GDM1 (cell line): ENCODE measurements around the gene PHKG1.
"Not testable (repeated sequence)": the region's sequence is repeated elsewhere in the genome, so short reads cannot be mapped to it uniquely, and the experiment has no call there.

Experiments
- DNase-seq: peaks from one replicate; lab custom pipeline; 2025; lab: John Stamatoyannopoulos, UW

PHKG1 gene

DNA sequence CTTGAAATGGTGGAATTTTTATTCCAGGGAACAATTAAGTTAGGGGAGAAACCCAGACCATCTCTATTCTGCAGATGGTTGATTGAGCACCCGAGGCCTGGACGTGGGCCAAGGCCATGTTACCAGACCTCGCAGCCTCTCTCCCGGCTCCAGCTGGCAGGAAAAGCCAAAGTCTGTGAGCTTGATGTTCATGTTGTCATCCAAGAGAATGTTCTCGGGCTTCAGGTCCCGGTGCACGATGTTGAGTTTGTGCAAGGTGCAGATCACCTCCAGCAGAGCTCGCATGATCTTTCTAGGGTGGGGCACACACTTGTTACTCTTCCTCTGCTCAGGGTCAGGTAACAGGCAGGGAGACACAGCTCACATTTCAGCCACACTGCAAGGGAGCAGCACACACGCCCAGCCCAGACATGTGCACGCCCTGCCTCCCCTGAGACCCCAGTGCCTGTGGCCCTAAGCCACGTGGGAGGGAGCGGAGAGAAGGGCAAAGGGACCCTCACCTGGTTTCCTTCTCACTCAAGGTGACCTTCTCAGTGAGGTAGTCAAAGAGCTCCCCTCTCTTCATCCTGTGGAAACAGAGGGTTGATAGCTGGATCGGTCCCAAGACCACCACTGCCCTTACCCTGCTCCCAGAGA, 9.5 kb downstream of the PHKG1 start:
- DNase-seq: no peak

DNA sequence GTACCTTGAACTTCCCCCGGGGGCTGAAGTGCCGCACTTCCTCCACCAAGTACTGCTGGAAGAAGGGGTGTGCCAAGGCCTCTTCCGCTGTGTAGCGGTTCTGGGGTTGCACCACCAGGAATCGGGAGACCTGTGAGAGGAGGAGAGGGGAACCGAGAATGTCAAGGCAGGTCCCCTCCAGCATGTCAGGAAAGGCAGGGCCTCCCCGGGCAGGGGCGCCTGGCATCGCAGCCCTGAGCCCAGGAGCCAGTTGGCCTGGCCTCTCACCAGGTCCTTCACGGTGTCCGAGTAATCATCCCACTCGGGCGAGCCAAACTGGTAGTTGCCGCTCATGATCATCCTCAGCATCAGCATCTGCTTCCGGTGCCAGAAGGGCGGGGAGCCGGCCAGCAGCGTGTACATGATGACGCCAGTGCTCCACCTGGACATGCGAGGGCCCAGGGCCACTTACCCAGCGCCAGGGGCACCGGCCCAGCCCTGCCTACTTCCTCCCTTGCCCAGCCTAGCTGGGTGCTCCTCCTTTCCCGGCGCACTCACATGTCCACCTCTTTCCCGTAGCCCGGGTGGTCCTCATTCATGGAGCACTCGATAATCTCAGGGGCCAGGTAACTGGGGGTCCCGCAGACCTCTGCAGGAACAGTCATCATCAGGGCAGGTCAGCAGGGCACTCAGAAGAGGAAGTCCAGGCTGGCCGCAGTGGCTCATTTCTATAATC, 11.0 kb downstream of the PHKG1 start:
- DNase-seq: no peak

DNA sequence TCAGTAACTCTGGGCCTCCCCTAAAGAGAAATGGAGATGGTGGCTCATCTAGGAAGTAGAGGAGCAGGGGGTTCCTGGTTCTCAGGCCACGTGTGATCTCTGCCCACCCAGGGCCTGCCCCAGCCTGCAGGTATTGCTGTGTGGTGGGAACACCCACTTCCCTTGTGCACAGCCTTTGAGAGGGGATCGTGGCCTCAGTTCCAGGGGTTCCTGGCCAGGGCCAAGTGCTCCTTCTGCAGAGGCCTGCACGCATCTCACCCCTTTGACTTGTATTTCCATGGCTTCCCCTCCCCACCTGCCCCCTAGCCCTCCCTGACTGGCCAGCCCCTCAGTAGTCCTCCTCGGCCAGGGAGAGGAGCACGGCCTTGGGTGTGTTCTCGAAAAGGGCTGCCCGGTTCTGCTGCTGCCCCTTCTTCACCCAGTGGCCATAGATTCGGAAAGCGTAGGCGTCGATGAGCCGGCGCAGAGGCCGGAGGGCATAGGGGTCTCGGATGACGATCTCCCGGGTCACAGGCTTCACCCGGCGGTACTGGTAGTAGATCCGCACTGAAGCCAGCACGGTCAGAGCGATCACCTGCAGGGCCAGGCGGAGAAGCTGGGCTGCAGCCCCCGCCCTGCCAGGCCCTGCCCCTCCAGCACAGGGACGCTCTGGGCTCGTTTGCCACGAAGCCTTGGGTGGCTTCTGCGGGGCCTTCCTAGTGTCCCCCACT, 11.9 kb downstream of the PHKG1 start:
- not testable (repeated sequence) for DNase-seq

DNA sequence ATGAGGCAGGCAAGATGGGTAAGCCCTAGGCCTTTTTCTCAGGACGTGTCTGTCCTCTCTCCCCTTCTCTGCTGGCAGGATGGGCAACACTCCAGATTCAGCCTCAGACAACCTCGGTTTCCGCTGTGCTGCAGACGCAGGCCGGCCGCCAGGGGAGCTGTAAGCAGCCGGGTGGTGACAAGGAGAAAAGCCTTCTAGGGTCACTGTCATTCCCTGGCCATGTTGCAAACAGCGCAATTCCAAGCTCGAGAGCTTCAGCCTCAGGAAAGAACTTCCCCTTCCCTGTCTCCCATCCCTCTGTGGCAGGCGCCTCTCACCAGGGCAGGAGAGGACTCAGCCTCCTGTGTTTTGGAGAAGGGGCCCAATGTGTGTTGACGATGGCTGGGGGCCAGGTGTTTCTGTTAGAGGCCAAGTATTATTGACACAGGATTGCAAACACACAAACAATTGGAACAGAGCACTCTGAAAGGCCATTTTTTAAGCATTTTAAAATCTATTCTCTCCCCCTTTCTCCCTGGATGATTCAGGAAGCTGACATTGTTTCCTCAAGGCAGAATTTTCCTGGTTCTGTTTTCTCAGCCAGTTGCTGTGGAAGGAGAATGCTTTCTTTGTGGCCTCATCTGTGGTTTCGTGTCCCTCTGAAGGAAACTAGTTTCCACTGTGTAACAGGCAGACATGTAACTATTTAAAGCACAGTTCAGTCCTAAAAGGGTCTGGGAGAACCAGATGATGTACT, 13.1 kb downstream of the PHKG1 start:
- DNase-seq: peak; percentile 50

DNA sequence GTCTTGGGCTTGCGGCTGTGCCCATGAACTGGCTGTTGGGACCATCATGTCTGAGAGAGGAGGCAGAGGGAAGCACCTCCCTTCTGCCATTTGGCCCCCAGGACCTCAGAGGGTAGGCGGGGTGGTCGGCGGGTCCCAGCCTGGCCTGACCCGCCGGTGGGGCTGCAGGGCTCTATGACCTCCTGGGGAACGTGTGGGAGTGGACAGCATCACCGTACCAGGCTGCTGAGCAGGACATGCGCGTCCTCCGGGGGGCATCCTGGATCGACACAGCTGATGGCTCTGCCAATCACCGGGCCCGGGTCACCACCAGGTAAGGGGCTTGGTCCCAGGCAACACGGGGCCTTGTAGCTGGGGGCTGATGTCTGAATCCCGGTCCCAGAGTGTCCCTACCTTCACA, 14.6 kb downstream of the PHKG1 start:
- DNase-seq: no peak

DNA sequence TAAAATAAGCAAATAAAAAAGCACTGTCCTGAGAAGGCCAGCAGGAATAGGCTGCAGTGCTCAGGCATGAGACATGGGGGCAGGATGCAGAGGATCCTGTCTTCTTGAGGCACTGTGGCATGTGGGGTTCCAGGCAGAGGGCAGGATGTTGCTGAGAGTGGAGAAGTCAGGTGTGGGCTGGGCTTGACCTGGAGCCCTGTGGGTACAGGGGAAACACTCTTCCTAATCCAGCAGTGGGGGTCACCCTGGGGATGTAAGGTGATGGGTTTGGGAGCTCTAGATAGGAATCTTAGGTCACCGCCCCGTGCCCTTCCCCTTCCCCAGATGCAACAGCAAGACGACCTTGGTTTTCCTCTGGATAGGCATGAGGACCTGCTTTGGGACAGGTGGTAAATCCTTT, 15.1 kb downstream of the PHKG1 start:
- DNase-seq: no peak

DNA sequence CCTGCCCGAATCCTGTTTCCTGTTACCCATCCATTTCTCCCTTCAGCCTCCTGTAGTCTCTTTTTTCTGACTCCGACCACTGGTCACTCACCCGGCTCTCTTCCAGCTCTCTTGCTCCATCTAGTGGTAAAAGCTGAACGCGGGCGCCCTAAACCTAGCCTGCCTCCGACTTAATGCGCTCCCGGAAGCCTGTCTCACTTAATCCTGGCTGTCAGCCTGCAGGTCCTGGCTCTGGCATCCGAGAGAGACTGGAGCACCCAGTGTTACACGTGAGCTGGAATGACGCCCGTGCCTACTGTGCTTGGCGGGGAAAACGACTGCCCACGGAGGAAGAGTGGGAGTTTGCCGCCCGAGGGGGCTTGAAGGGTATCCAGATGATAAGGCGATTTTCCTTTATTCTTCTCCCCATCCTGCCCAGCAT, 18.4 kb downstream of the PHKG1 start:
- DNase-seq: peak; percentile 22

DNA sequence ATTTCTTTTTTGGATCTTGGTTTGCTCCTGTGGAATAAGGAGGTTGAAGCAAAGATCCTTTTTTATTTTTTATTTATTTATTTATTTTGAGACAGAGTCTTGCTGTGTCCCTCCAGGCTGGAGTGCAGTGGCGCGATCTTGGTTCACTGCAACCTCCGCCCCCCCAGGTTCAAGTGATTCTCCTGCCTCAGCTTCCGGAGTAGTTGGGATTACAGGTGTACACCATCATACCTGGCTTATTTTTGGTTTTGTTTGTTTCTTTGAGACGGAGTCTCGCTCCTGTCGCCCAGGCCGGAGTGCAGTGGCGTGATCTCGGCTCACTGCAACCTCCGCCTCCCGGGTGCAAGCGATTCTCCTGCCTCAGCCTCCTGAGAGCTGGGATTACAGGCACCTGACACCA, 26.4 kb downstream of the PHKG1 start:
- not testable (repeated sequence) for DNase-seq

DNA sequence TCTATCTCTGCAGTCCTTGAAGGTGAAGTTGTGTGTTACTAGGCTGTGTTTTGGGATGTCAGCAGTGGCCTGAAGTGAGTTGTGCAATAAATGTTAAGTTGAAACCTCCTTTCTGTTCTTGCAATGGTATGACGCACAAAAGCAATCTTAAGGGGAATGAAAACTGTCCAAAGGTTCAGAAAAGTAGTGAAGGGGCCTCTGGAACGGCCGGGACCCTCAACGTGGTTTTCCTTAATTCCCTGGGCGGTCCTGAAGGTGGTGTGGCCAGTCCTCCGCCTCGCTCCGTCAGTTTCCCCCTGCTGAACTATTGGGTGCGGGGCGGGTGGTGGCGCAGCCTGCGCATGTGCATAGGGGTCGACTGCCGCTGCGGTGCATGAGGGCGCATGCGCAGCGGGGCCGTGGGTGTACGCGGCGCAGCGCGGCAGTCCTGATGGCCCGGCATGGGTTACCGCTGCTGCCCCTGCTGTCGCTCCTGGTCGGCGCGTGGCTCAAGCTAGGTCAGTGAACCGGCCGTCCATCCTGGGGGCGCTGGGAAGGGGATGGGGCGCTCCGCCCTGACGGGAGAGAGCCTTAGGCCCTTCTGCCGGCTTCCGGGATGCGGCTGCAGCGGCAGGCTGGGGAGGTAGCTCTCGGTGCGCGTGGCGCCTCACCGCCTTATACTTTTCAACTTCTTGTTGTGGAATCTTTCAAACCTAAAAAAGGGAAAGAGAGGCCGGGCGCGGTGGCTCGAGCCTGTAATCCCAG, 28.7 kb downstream of the PHKG1 start, which contains the start of gene SUMF2:
Gene SUMF2 (plus strand): TSS at position 405 of the 744 bp plus-strand sequence. CDS start 26 bp downstream, at position 431.
- DNase-seq: peak; percentile 82

DNA sequence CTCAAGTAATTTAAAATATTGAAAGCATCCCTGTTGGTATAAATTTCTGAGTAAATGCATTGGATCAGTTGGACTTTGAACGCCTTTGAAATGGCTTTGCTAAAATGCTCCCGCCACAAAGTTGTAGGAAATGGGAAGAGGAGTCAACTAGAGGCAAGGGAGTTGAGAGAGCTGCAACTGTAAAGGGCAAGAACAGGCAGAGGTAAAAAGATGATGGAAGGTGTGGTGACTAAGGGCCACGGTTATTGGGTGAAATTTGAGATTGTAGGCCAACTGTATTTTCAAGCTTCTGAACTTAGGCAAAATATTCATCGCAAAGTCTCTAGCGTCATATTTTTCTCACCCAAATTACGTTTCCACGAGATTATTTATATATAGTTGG, 29.3 kb downstream of the PHKG1 start:
- DNase-seq: no peak

DNA sequence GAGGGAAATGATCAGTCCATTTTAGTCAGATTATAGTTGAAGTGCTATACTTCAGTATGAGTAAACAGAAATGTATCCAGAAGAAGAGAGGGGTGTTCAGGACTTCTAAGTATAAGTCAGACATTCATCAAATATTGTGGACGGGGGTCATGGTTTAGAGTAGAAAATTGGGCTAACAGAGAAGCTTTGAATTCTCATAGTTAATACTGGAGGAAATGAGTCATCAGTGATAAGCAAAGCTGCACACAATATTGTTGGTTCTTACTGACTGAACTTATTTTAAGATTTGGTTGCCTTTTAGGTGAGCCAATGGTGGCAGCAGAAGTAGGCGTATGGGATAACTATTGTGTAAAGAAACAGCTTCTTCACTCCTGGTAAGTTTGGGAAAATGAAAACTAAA, 30.4 kb downstream of the PHKG1 start:
- DNase-seq: no peak

DNA sequence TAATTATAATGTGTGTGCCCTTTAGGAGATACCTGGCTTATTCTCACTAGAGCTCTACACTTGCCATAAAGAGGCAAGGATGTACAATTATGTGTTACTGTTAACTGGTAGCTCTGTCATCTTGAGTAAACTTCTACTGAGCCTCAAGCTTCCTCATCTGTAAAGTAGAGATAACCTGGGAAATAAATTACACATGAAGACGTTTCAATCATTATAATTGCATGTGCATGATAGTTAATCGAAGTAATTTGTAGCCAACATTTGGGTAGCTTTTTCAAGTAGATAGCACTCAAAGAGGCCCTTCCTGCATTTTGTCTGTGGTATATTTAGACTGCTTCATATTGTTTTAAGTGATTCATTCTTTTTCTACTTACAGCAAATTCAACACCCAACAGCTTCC, 38.8 kb downstream of the PHKG1 start:
- no peak for DNase-seq

DNA sequence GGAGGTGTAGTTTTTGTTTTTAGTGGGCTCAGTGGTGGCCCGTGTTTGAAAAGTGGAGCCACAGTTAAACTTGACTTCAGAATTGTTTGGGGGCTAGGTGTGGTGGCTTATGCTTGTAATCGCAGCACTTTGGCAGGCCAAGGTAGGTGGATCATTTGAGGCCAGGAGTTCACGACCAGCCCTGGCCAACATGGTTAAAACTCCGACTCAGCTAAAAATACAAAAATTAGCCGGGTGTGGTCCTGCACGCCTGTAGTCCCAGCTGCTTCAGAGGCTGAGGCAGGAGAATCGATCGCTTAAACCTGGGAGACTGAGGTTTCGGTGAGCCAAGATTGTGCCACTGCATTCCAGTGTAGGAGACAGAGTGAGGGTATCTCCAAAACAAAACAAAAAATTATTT, 39.4 kb downstream of the PHKG1 start:
- DNase-seq: no peak

DNA sequence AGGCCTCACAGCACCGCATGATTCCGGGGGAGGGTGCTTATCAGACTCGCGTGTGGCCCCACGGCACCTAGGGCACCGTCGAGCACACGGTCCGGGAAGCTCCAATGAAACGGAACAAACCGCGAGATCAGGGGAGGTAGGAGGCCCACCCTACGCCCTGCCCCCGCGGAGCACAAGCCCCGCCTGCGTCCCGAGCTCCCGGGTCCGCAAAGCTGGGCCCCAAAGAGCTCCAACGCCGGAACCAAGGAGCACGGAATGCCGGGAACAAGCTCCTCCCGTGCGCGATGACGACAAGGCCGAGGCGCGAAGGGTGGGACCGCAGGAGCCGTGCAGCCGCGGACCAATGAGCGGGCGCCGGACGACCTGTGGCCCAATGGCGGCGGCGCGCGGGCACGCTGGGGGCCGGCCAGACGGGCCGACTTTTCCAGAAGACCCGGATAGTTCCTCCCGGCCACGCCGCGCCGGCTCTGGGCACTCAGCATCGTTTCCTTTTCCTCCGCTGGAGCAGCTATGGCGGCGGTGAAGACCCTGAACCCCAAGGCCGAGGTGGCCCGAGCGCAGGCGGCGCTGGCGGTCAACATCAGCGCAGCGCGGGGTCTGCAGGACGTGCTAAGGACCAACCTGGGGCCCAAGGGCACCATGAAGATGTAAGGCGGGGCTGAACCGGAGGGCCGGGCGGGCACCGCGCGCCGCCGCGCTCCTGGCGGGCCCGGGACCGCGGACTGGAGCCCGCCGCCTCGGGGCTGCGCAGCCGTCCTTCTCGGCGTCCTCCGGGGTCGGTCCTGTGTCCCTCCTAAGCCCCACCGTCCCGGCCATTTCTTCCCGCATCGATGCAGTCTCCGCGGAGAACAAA, 41.2 kb downstream of the PHKG1 start, which contains the start of the genes CCT6A and PSPH:
Gene CCT6A (plus strand): TSS at position 427 of the 853 bp plus-strand sequence. CDS start 84 bp downstream, at position 511.
Gene PSPH (minus strand): TSS at position 106 of the 853 bp plus-strand sequence. CDS start 30,232 bp downstream, outside the sequence.
- peak; percentile 98 for DNase-seq

DNA sequence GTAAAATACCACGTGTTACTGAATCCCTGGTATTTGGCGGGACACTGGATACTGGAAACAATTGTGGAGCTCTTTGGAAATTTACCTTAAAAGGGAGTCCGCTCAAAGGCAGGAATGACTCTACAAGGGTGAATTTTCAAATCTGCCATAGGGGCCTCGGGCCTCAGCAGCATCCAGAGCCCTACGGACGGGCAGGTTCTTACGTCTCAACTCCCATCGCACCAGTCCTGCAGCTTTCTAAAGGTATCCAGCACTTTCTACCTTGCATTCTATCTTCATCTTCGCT, 41.8 kb downstream of the PHKG1 start:
- DNase-seq: no peak

DNA sequence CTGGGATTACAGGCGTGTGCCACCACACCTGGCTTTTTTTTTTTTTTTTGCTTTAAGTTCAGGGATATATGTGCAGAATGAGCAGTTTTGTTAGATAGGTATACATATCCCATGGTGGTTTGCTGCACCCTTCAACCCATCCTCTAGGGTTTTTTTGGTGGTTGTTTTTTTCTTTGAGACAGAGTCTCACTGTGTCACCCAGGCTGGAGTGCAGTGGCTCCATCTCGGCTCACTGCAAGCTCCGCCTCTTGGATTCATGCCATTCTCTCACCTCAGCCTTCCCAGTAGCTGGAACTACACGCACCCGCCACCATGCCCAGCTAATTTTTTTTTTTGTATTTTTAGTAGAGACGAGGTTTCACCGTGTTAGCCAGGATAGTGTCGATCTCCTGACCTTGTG, 44.0 kb downstream of the PHKG1 start:
- not testable (repeated sequence) for DNase-seq

DNA sequence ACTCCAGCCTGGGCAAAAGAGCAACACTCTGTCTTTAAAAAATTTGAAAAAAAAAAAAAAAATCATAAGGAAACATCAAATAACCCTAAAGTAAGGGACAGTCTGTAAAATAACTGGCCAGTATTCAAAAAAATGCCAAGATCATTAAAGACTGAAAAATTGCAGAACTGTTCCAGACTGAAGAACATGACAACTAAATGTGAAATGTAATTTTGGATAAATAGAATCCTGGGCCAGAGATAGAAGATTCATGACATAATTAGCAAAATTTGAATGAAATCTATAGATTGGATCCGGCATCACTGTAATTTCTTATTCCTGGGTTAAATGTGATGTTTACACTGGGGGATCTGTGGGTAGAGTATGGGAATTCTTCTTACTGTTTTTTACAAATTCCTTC, 44.5 kb downstream of the PHKG1 start:
- DNase-seq: no peak

DNA sequence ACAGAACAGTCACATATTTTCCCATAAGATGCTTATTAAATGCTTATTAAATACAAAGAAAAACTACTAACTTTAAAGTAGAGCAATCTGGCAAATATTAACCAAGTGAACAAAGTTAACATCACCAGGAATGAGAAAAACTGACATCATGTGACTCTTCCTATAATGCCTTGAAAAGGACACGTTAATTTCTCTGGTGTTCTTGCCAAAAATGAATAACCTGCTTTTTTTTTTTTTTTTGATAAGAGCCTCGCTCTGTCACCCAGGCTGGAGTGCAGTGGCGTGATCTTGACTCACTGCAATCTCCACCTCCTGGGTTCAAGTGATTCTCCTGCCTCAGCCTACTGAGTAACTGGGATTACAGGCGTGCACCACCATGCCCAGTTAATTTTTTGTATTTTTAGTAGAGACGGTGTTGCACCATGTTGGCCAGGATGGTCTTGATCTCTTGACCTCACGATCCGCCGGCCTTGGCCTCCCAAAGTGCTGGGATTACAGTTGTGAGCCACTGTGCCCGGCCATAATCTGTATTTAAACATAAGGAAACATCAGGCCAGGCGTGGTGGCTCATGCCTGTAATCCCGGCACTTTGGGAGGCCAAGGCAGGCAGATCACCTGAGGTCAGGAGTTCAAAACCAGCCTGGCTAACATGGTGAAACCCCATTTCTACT, 45.2 kb downstream of the PHKG1 start:
- DNase-seq: not testable (repeated sequence)

DNA sequence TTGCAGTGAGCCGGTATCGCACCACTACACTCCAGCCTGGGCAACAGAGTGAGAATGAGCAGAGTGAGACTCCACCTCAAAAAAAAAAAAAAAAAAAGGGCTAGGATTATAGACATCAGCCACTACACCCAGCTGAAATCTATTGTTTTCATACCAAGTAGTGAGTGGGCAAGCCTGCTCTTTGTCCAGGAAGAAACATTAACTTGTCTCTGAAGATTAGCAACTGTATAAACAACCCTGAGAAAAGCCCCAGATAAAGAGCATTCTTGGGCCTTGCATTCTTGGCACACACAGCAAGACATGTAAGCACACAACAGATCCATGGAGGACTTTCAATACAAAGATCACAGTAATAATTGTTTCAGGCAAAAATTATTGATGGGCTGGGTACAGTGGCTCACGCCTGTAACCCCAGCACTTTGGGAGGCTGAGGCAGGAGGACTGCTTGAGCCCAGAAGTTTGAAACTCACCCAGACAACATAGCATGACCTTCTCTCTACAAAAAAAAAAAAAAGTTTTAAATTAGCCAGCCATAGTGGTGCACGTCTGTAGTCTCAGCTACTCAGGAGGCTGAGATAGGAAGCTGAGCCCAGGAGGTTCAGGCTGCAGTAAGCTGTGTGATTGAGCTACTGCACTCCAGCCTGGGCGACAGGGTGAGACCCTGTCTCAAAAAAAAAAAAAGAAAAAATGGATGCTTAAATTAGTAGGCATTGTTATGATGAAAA, 45.9 kb downstream of the PHKG1 start:
- no peak for DNase-seq
